Uterus (tissue), 4 donors: ENCODE measurements around the gene IQCH. TPM values are rescaled to one million over a fixed set of nuclear protein-coding genes. Genes with fewer than 3 reads are reported as not detected.
A peak's percentile ranks its signal among the peaks of the same experiment; 100 is the strongest.

Experiments
- DNase-seq, 2 donors: peaks; one replicate each; pipeline ENCODE4 v3.0.0-alpha.2; 2019 to 2020
- H3K27ac ChIP-seq, 2 donors: fragments of 200-600 bp; sonication (generic); 1 replicate in 1 of 2; 2 replicates in 1 of 2; pipeline ENCODE4 v1.5.1; 2016 to 2018
- H3K27me3 ChIP-seq, 2 donors: fragments of 200-600 bp; sonication (generic); one replicate each; pipeline ENCODE4 v1.5.1; 2018 to 2019; ENCODE audit warnings: control low read depth in 1 of 2
- H3K36me3 ChIP-seq, 2 donors: fragments of 200-600 bp; sonication (generic); one replicate each; pipeline ENCODE4 v1.5.1; 2019; ENCODE audit warnings: control low read depth in 1 of 2
- H3K4me1 ChIP-seq, 2 donors: fragments of 200-600 bp; sonication (generic); one replicate each; pipeline ENCODE4 v1.5.1; 2018 to 2019; ENCODE audit warnings: control low read depth in 1 of 2
- H3K4me3 ChIP-seq, 2 donors: fragments of 200-600 bp; sonication (generic); 1 replicate in 1 of 2; 2 replicates in 1 of 2; pipeline ENCODE4 v1.5.1; 2018 to 2019; ENCODE audit warnings: mild to moderate bottlenecking in 1 of 2
- H3K9me3 ChIP-seq, 2 donors: fragments of 200-600 bp; sonication (generic); one replicate each; pipeline ENCODE4 v1.5.1; 2019; ENCODE audit warnings: control low read depth in 1 of 2
- CTCF ChIP-seq, 4 experiments: fragments of 200-600 bp in 2 of 4; fragments of 450-650 bp in 2 of 4; sonication (generic) in 2 of 4; IDR thresholded peaks; one replicate each; pipeline ENCODE4 v1.5.1; 2016 to 2019; ENCODE audit warnings: antibody characterized with exemption in 4 of 4, mild to moderate bottlenecking in 2 of 4, moderate library complexity in 1 of 4
- POLR2A ChIP-seq, 2 donors: fragments of 450-650 bp; IDR thresholded peaks; one replicate each; pipeline ENCODE4 v1.6.1; 2016; ENCODE audit warnings: antibody characterized with exemption in 2 of 2, mild to moderate bottlenecking in 1 of 2, moderate library complexity in 1 of 2
- intact Hi-C: fragments of 100-400 bp; cut with DNase I; formaldehyde crosslinking; loops from one replicate; pipeline ENCODE4 v1.15.1; 2023; ENCODE audit warnings: low total_unique reads
- total RNA-seq, 4 donors: library from RNA; depleted of rRNA in 3 of 4; stranded (reverse); fragments of >200 nt in 3 of 4; gene quantifications; one replicate each; pipeline versions ENCODE4 v1.1.0 to v1.2.4, GENCODE V29; 2014 to 2023
- donor health status: DM: yes; HTN: yes; CAD: no.

Gene IQCH
- total RNA-seq, 4 donors from 2014 or later, result 0.26 to 3.0 (median 1.7) TPM

- intact Hi-C loops, result no loop called here
- Histone ChIP-seq H3K36me3 (no peaks in the 10 kb centered on the region), H3K27me3 (no peaks in the 10 kb centered on the region), H3K4me3 (peak within 1 kb of the TSS; percentile 59 to 85), H3K9me3 (no peaks in the 10 kb centered on the region), H3K27ac (peak within 1 kb of the TSS; percentile 97), H3K4me1 (peaks cover 0 to 6% of the 10 kb centered on the region in 2 donors)
- DNase-seq, result peak; percentile 79 to 87
- TF ChIP-seq POLR2A (IDR thresholded peaks at IDR 0.05), result peak; percentile 57 to 91
- peak in 1 of 4 experiments; percentile 5 for TF ChIP-seq CTCF (IDR thresholded peaks at IDR 0.05)
Measured at GRCh38 chr15:67521029-67521782, 266.6 kb downstream of the IQCH start, which contains the start of gene C15orf61. C15orf61 (plus strand) TSS chr15:67521131; CDS start chr15:67521249, 118 bp downstream.

- H3K27me3 ChIP-seq, result no peaks in the 10 kb centered on the region
- H3K4me3 ChIP-seq, result peak overlapping the region; percentile 59 to 85
- intact Hi-C loops, result no loop called here
- TF ChIP-seq CTCF (IDR thresholded peaks at IDR 0.05) (no peak), POLR2A (IDR thresholded peaks at IDR 0.05) (peak in 1 of 2 donors; percentile 15)
- H3K9me3 ChIP-seq, result no peaks in the 10 kb centered on the region
- H3K36me3 ChIP-seq, result no peaks in the 10 kb centered on the region
- peaks cover 0 to 6% of the 10 kb centered on the region in 2 donors for H3K4me1 ChIP-seq
- no peak for DNase-seq
- H3K27ac ChIP-seq, result peak overlapping the region; percentile 97
Measured at GRCh38 chr15:67521783-67522568, 267.4 kb downstream of the IQCH start.

- TF ChIP-seq POLR2A (IDR thresholded peaks at IDR 0.05), result no peak
- intact Hi-C loops, result no loop called here
- Histone ChIP-seq H3K36me3 (no peaks in the 10 kb centered on the region), H3K27me3 (no peaks in the 10 kb centered on the region), H3K4me1 (peaks cover 0 to 6% of the 10 kb centered on the region in 2 donors), H3K27ac (peak overlapping the region in 1 of 2 donors; percentile 97), H3K9me3 (no peaks in the 10 kb centered on the region), H3K4me3 (no peak overlapping the region)
- no peak for DNase-seq
Measured at GRCh38 chr15:67523330-67523729, 268.7 kb downstream of the IQCH start.

GRCh38 chr15:67524235-67524634, 269.6 kb downstream of the IQCH start:
- TF ChIP-seq CTCF (IDR thresholded peaks at IDR 0.05), result no peak
- no peak for TF ChIP-seq POLR2A (IDR thresholded peaks at IDR 0.05)
- H3K27ac ChIP-seq, result no peak overlapping the region
- intact Hi-C loops, result no loop called here
- H3K4me3 ChIP-seq, result no peak overlapping the region
- no peaks in the 10 kb centered on the region for H3K27me3 ChIP-seq
- H3K4me1 ChIP-seq, result peaks cover 0 to 6% of the 10 kb centered on the region in 2 donors
- no peak for DNase-seq
- H3K9me3 ChIP-seq, result no peaks in the 10 kb centered on the region
- H3K36me3 ChIP-seq, result no peaks in the 10 kb centered on the region

- Histone ChIP-seq H3K4me1 (no peaks in the 10 kb centered on the region), H3K27me3 (no peaks in the 10 kb centered on the region), H3K4me3 (no peak overlapping the region), H3K27ac (no peak overlapping the region), H3K9me3 (no peaks in the 10 kb centered on the region), H3K36me3 (no peaks in the 10 kb centered on the region)
- no peak for DNase-seq
- intact Hi-C loops, result no loop called here
- TF ChIP-seq POLR2A (IDR thresholded peaks at IDR 0.05) (no peak), CTCF (IDR thresholded peaks at IDR 0.05) (no peak)
Measured at GRCh38 chr15:67528513-67528912, 273.9 kb downstream of the IQCH start.
